HEK293 (cell line): ENCODE measurements around the gene AGRN.
A peak's percentile ranks its signal among the peaks of the same experiment; 100 is the strongest.

Source experiments
- HOXC10 ChIP-seq: sonication (generic); formaldehyde crosslinking; IDR thresholded peaks from 2 replicates; pipeline ENCODE4 v1.8.1; 2023; ENCODE audit warnings: mild to moderate bottlenecking, missing genetic modification reagents
- KLF8 ChIP-seq: fragments of 450-650 bp; formaldehyde crosslinking; IDR thresholded peaks from 2 replicates; pipeline ENCODE4 v1.5.1; 2016; ENCODE audit warnings: missing biosample characterization, missing genetic modification characterization
- MZF1 ChIP-seq: fragments of 450-650 bp; formaldehyde crosslinking; IDR thresholded peaks from 2 replicates; pipeline ENCODE4 v1.5.1; 2017; ENCODE audit warnings: missing biosample characterization, missing genetic modification characterization, borderline replicate concordance
- OVOL3 ChIP-seq: fragments of 450-650 bp; formaldehyde crosslinking; IDR thresholded peaks from 2 replicates; pipeline ENCODE4 v1.5.1; 2016; ENCODE audit warnings: missing biosample characterization, missing genetic modification characterization
- SALL2 ChIP-seq: fragments of 450-650 bp; formaldehyde crosslinking; IDR thresholded peaks from 2 replicates; pipeline ENCODE4 v1.5.0; 2017; ENCODE audit warnings: missing biosample characterization, mild to moderate bottlenecking, missing genetic modification characterization, borderline replicate concordance
- SCRT2 ChIP-seq: fragments of 450-650 bp; formaldehyde crosslinking; IDR thresholded peaks from 2 replicates; pipeline ENCODE4 v1.5.1; 2016; ENCODE audit warnings: missing biosample characterization, missing genetic modification characterization
- SP2 ChIP-seq: fragments of 450-650 bp; formaldehyde crosslinking; IDR thresholded peaks from 2 replicates; pipeline ENCODE4 v1.5.1; 2016; ENCODE audit warnings: missing biosample characterization, missing genetic modification characterization
- SP7 ChIP-seq: fragments of 450-650 bp; formaldehyde crosslinking; IDR thresholded peaks from 2 replicates; pipeline ENCODE4 v1.5.1; 2016; ENCODE audit warnings: missing biosample characterization, missing genetic modification characterization
- TCF7L2 ChIP-seq: IDR thresholded peaks from 2 replicates; pipeline ENCODE4 v1.6.1; 2011; ENCODE audit warnings: low read depth, mild to moderate bottlenecking, inconsistent platforms, low read length, moderate library complexity, borderline replicate concordance
- ZBTB1 ChIP-seq: fragments of 450-650 bp; formaldehyde crosslinking; IDR thresholded peaks from 2 replicates; pipeline ENCODE4 v1.5.1; 2016; ENCODE audit warnings: missing biosample characterization, missing genetic modification characterization
- ZFP37 ChIP-seq: fragments of 450-650 bp; formaldehyde crosslinking; IDR thresholded peaks from 2 replicates; pipeline ENCODE4 v1.5.1; 2016; ENCODE audit warnings: missing biosample characterization, missing genetic modification characterization
- ZNF146 ChIP-seq: fragments of 450-650 bp; formaldehyde crosslinking; IDR thresholded peaks from 2 replicates; pipeline ENCODE4 v1.5.1; 2016; ENCODE audit warnings: missing biosample characterization, missing genetic modification characterization
- ZNF169 ChIP-seq: fragments of 450-650 bp; formaldehyde crosslinking; IDR thresholded peaks from 2 replicates; pipeline ENCODE4 v1.5.1; 2016; ENCODE audit warnings: missing biosample characterization, missing genetic modification characterization
- ZNF214 ChIP-seq: fragments of 450-650 bp; formaldehyde crosslinking; IDR thresholded peaks from 2 replicates; pipeline ENCODE4 v1.5.1; 2017; ENCODE audit warnings: missing biosample characterization, mild to moderate bottlenecking, missing genetic modification characterization, borderline replicate concordance
- ZNF221 ChIP-seq: fragments of 450-650 bp; formaldehyde crosslinking; IDR thresholded peaks from 2 replicates; pipeline ENCODE4 v1.5.1; 2017; ENCODE audit warnings: missing biosample characterization, missing genetic modification characterization, borderline replicate concordance
- ZNF266 ChIP-seq: fragments of 450-650 bp; formaldehyde crosslinking; IDR thresholded peaks from 2 replicates; pipeline ENCODE4 v1.5.1; 2016; ENCODE audit warnings: missing biosample characterization, missing genetic modification characterization, low read depth
- ZNF302 ChIP-seq: fragments of 450-650 bp; formaldehyde crosslinking; IDR thresholded peaks from 2 replicates; pipeline ENCODE4 v1.5.1; 2016; ENCODE audit warnings: missing biosample characterization, missing genetic modification characterization, low read depth
- ZNF366 ChIP-seq: fragments of 450-650 bp; formaldehyde crosslinking; conservative IDR thresholded peaks from 2 replicates; pipeline ENCODE4 v1.5.1; 2016; ENCODE audit warnings: missing biosample characterization, missing genetic modification characterization
- ZNF426 ChIP-seq: fragments of 450-650 bp; formaldehyde crosslinking; IDR thresholded peaks from 2 replicates; pipeline ENCODE4 v1.5.1; 2017; ENCODE audit warnings: missing biosample characterization, missing genetic modification characterization, mild to moderate bottlenecking, inconsistent platforms, moderate library complexity
- ZNF48 ChIP-seq: fragments of 450-650 bp; formaldehyde crosslinking; IDR thresholded peaks from 2 replicates; pipeline ENCODE4 v1.5.1; 2016; ENCODE audit warnings: missing biosample characterization, missing genetic modification characterization
- ZNF513 ChIP-seq: fragments of 450-650 bp; IDR thresholded peaks from 2 replicates; pipeline ENCODE4 v1.5.1; 2018; ENCODE audit warnings: missing biosample characterization, missing genetic modification characterization
- ZNF544 ChIP-seq: fragments of 450-650 bp; formaldehyde crosslinking; IDR thresholded peaks from 2 replicates; pipeline ENCODE4 v1.5.0; 2017; ENCODE audit warnings: missing biosample characterization, missing genetic modification characterization
- ZNF549 ChIP-seq: fragments of 450-650 bp; IDR thresholded peaks from 2 replicates; pipeline ENCODE4 v1.5.1; 2018; ENCODE audit warnings: missing biosample characterization, missing genetic modification characterization, mild to moderate bottlenecking, inconsistent platforms, moderate library complexity
- ZNF624 ChIP-seq: fragments of 450-650 bp; formaldehyde crosslinking; IDR thresholded peaks from 2 replicates; pipeline ENCODE4 v1.5.1; 2017; ENCODE audit warnings: missing biosample characterization, missing genetic modification characterization
- ZNF629 ChIP-seq: fragments of 450-650 bp; formaldehyde crosslinking; IDR thresholded peaks from 2 replicates; pipeline ENCODE4 v1.5.1; 2017; ENCODE audit warnings: missing biosample characterization, missing genetic modification characterization
- ZNF639 ChIP-seq: fragments of 450-650 bp; formaldehyde crosslinking; IDR thresholded peaks from 2 replicates; pipeline ENCODE4 v1.5.1; 2016; ENCODE audit warnings: missing biosample characterization, missing genetic modification characterization
- ZNF658 ChIP-seq: fragments of 450-650 bp; formaldehyde crosslinking; IDR thresholded peaks from 2 replicates; pipeline ENCODE4; 2016; ENCODE audit warnings: missing biosample characterization, missing genetic modification characterization
- ZNF677 ChIP-seq: fragments of 450-650 bp; IDR thresholded peaks from 2 replicates; pipeline ENCODE4 v1.5.0; 2018; ENCODE audit warnings: missing biosample characterization, mild to moderate bottlenecking, missing genetic modification characterization, moderate library complexity
- ZNF747 ChIP-seq: fragments of 450-650 bp; formaldehyde crosslinking; IDR thresholded peaks from 2 replicates; pipeline ENCODE4 v1.5.1; 2016; ENCODE audit warnings: missing biosample characterization, missing genetic modification characterization
- ZNF776 ChIP-seq: fragments of 450-650 bp; formaldehyde crosslinking; IDR thresholded peaks from 2 replicates; pipeline ENCODE4 v1.5.0; 2017; ENCODE audit warnings: missing biosample characterization, missing genetic modification characterization, borderline replicate concordance
- ZNF791 ChIP-seq: fragments of 450-650 bp; formaldehyde crosslinking; IDR thresholded peaks from 2 replicates; pipeline ENCODE4 v1.5.1; 2016; ENCODE audit warnings: missing biosample characterization, missing genetic modification characterization
- ZNF843 ChIP-seq: fragments of 450-650 bp; formaldehyde crosslinking; IDR thresholded peaks from 2 replicates; pipeline ENCODE4 v1.5.1; 2016; ENCODE audit warnings: missing biosample characterization, missing genetic modification characterization
- TF ChIP-seq, protein P1 (sequence below): fragments of 450-650 bp; formaldehyde crosslinking; IDR thresholded peaks from 2 replicates; pipeline ENCODE4 v1.5.1; 2016; ENCODE audit warnings: missing biosample characterization, missing genetic modification characterization
- TF ChIP-seq, protein P2 (sequence below): fragments of 450-650 bp; formaldehyde crosslinking; IDR thresholded peaks from 2 replicates; pipeline ENCODE4 v1.5.1; 2016; ENCODE audit warnings: missing biosample characterization, missing genetic modification characterization
- TF ChIP-seq, protein P3 (sequence below): fragments of 450-650 bp; formaldehyde crosslinking; IDR thresholded peaks from 2 replicates; pipeline ENCODE4 v1.5.1; 2016; ENCODE audit warnings: missing biosample characterization, missing genetic modification characterization

Gene AGRN

DNA sequence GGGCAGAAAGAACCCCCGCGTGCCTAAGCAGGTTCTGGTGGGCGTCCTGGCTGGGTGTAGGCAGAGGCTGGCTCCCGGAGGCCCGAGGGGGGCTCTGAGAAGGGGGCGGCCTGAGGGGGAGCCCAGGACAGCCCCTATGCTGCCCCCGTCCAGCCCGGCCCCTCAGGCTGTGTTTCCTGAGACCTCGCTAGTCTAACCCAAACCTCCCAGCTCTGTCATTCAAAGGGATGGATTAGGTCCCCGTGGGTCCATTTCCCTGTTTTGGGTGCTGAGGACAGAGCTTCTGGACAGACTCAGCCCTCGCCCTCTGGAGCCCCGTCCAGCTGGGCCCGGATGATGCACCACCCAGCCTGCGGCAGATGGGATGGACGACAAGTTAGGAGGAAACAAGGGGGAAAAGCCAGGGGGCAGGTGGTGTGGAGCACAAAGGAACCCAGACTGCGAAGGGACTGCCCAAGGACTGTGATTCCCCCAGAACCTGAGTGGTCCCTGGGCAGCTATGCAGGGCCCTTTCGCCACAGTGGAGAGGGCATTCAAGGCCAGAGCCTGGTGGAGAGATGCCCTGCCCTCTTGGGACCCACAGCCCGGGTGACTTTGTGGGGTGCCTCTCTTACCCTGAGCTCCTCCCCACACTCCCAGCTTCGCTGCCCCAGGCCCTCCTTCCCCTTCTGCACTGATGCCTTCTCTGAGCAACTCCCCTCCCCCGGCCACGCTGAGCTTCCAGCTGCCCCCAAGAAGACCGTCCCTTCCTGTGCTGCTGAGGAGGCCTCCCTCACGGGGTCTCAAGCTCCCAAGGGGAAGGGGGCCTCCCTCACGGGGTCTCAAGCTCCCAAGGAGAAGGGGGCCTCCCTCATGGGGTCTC, 22.8 kb upstream of the AGRN start (continued):
- TF ChIP-seq ZNF629 (tag by site-specific recombination) (no peak), ZNF776 (tag by site-specific recombination) (no peak), HOXC10 (CRISPR knock-in tag) (no peak), ZNF843 (tag by site-specific recombination) (no peak), ZNF366 (tag by site-specific recombination) (peak; percentile 72), ZNF221 (tag by site-specific recombination) (no peak), ZNF513 (tag by site-specific recombination) (no peak), SP7 (peak; percentile 14; the same call in 1 of the 2 replicates), SCRT2 (no peak), ZNF426 (tag by site-specific recombination) (no peak), ZNF302 (tag by site-specific recombination) (no peak), ZNF549 (tag by site-specific recombination) (no peak), ZNF169 (tag by site-specific recombination) (no peak), ZNF544 (tag by site-specific recombination) (no peak), ZBTB1 (tag by site-specific recombination) (no peak), ZFP37 (no peak), ZNF266 (tag by site-specific recombination) (no peak), TCF7L2 (no peak), ZNF677 (no peak), OVOL3 (tag by site-specific recombination) (0 out of 2 replicates have a peak, but pooled peaks have one; percentile 12), ZNF624 (tag by site-specific recombination) (no peak), ZNF639 (tag by site-specific recombination) (peak; percentile 64; the same call in 1 of the 2 replicates), ZNF747 (no peak), ZNF48 (tag by site-specific recombination) (no peak), SALL2 (tag by site-specific recombination) (no peak), SP2 (tag by site-specific recombination) (peak; percentile 15; the same call in 1 of the 2 replicates), ZNF791 (tag by site-specific recombination) (no peak), ZNF214 (tag by site-specific recombination) (no peak), ZNF146 (tag by site-specific recombination) (no peak), ZNF658 (tag by site-specific recombination) (no peak), MZF1 (tag by site-specific recombination) (no peak), KLF8 (tag by site-specific recombination) (no peak)
- TF ChIP-seq, protein P1, sequence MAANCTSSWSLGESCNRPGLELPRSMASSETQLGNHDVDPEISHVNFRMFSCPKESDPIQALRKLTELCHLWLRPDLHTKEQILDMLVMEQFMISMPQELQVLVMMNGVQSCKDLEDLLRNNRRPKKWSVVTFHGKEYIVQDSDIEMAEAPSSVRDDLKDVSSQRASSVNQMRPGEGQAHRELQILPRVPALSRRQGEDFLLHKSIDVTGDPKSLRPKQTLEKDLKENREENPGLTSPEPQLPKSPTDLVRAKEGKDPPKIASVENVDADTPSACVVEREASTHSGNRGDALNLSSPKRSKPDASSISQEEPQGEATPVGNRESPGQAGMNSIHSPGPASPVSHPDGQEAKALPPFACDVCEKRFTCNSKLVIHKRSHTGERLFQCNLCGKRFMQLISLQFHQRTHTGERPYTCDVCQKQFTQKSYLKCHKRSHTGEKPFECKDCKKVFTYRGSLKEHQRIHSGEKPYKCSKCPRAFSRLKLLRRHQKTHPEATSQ (tag by site-specific recombination) = no peak
- TF ChIP-seq, protein P2, sequence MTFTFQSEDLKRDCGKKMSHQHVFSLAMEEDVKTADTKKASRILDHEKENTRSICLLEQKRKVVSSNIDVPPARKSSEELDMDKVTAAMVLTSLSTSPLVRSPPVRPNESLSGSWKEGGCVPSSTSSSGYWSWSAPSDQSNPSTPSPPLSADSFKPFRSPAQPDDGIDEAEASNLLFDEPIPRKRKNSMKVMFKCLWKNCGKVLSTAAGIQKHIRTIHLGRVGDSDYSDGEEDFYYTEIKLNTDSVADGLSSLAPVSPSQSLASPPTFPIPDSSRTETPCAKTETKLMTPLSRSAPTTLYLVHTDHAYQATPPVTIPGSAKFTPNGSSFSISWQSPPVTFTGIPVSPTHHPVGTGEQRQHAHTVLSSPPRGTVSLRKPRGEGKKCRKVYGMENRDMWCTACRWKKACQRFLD = no peak
- TF ChIP-seq, protein P3, sequence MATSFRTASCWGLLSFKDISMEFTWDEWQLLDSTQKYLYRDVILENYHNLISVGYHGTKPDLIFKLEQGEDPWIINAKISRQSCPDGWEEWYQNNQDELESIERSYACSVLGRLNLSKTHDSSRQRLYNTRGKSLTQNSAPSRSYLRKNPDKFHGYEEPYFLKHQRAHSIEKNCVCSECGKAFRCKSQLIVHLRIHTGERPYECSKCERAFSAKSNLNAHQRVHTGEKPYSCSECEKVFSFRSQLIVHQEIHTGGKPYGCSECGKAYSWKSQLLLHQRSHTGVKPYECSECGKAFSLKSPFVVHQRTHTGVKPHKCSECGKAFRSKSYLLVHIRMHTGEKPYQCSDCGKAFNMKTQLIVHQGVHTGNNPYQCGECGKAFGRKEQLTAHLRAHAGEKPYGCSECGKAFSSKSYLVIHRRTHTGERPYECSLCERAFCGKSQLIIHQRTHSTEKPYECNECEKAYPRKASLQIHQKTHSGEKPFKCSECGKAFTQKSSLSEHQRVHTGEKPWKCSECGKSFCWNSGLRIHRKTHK = no peak
